NT2/D1 (cell line): ENCODE data around the gene DAAM1.

Experiments
- SUZ12 ChIP-seq: IDR thresholded peaks from 2 replicates; pipeline ENCODE4 v1.6.1; 2011; ENCODE audit not compliant: insufficient read length, insufficient read depth; ENCODE audit errors: extremely low read depth
- YY1 ChIP-seq: IDR thresholded peaks from 2 replicates; pipeline ENCODE4 v1.6.1; 2011; ENCODE audit not compliant: insufficient read length, insufficient read depth
- ZNF274 ChIP-seq: IDR thresholded peaks from 2 replicates; pipeline ENCODE4 v1.6.1; 2011; ENCODE audit warnings: mild to moderate bottlenecking, low read depth, low read length

DNA sequence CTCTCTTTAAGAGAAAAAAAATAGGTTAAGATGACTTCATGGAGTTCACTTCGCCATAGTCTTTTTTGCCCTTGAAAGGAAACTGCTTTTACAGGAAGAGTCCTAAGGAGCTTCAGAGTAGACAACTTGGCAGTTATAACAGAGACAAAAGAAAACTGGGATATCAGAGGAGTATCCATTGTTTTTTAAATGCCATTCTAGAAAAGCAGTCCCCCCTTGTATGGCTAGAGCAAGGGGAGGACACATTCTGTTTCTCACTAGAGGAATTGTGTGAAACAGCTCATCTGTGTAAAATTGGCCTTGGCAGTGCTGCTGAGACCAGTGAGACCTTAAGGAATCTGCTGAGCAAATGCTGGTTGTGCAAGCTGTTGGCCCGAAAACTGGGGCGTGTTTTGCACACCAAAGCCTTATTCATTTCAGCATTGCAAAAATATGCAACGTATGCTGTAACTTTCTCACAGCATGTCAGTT is 148.7 kb downstream of the DAAM1 start:
- TF ChIP-seq YY1 (no peak), SUZ12 (no peak), ZNF274 (no peak)
